SHP77 (cell line): ENCODE data around the gene DHODH.

Experiments used
- DNase-seq, 2 experiments: peaks; one replicate each; lab custom pipeline; 2025; lab: John Stamatoyannopoulos, UW

DHODH gene

GRCh38 chr16:72013888-72014581 is 5.5 kb downstream of the DHODH start:
- no peak for DNase-seq

GRCh38 chr16:72014675-72015074 is 6.1 kb downstream of the DHODH start:
- no peak for DNase-seq

GRCh38 chr16:72015124-72015523 is 6.6 kb downstream of the DHODH start:
- DNase-seq: no peak

GRCh38 chr16:72018470-72018869 is 9.9 kb downstream of the DHODH start:
- no peak for DNase-seq

- DNase-seq: no peak
These were observed 12.5 kb downstream of the DHODH start for GRCh38 chr16:72021043-72021442.

GRCh38 chr16:72022127-72022526 is 13.6 kb downstream of the DHODH start:
- no peak for DNase-seq

GRCh38 chr16:72023962-72024361 is 15.4 kb downstream of the DHODH start:
- DNase-seq: no peak

GRCh38 chr16:72024862-72025382 is 16.4 kb downstream of the DHODH start:
- DNase-seq: no peak

- DNase-seq: no peak
These were observed 17.0 kb downstream of the DHODH start for GRCh38 chr16:72025404-72026114.

GRCh38 chr16:72027669-72028378 is 19.3 kb downstream of the DHODH start:
- DNase-seq: no peak

- no peak for DNase-seq
These were observed 21.2 kb downstream of the DHODH start for GRCh38 chr16:72029567-72030271.

- no peak for DNase-seq
These were observed 24.9 kb downstream of the DHODH start for GRCh38 chr16:72033437-72033836.

GRCh38 chr16:72036098-72036497 is 27.6 kb downstream of the DHODH start:
- no peak for DNase-seq

- DNase-seq: peak in 1 of 2 experiments; percentile 25
These were observed 33.7 kb downstream of the DHODH start for GRCh38 chr16:72042157-72042660.

- no peak for DNase-seq
These were observed 34.5 kb downstream of the DHODH start for GRCh38 chr16:72043058-72043457.

GRCh38 chr16:72043539-72043938 is 35.0 kb downstream of the DHODH start:
- DNase-seq: no peak

- DNase-seq: no peak
These were observed 35.8 kb downstream of the DHODH start for GRCh38 chr16:72044296-72044695.

- DNase-seq: no peak
These were observed 36.3 kb downstream of the DHODH start for GRCh38 chr16:72044825-72045359.

- DNase-seq: no peak
These were observed 40.6 kb downstream of the DHODH start for GRCh38 chr16:72049110-72049509.

- DNase-seq: no peak
These were observed 42.4 kb downstream of the DHODH start for GRCh38 chr16:72050769-72051464.

- no peak for DNase-seq
These were observed 43.3 kb downstream of the DHODH start for GRCh38 chr16:72051818-72052217.
